Measurements from ENCODE around the gene IGFL3.

The IGFL3 gene

DNA sequence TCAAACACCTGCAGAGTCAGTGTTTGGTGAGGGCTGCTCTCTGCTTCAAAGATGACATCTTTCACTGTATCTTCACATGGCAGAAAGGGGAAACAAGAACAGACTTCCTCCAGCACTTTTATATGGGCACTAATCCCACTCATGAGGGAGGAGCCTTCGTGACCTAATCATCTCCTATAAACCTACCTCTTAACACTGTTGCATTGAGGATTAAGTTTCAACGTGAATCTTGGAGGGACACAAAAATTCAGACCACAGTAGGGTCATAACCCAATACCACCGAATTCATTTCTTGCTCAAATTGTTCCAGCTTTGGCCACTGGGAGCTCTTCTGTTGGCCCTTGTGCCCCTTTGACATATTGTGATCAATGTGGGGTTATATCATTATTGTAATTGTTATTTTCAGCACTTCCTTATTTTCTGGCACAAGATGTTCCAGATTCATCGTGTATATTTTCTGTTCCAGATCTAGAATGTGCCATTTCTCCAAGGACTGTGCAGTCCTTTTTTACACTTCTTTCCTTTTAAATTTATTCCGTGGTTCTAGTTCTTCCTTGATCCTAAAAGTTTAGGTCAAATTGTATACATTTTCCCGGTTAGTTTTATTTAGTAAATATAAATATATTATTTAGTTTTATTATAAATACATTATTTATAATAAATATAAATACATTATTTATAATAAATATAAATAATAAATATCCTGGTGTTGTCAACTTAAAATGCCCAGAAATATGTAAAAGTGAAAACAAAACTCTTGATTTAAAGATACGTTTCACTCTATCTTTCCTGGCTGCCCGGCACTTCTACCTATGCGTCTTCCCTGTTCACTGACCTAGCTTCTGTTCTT, 48.2 kb downstream of the IGFL3 start:
- no peak for DNase-seq

DNA sequence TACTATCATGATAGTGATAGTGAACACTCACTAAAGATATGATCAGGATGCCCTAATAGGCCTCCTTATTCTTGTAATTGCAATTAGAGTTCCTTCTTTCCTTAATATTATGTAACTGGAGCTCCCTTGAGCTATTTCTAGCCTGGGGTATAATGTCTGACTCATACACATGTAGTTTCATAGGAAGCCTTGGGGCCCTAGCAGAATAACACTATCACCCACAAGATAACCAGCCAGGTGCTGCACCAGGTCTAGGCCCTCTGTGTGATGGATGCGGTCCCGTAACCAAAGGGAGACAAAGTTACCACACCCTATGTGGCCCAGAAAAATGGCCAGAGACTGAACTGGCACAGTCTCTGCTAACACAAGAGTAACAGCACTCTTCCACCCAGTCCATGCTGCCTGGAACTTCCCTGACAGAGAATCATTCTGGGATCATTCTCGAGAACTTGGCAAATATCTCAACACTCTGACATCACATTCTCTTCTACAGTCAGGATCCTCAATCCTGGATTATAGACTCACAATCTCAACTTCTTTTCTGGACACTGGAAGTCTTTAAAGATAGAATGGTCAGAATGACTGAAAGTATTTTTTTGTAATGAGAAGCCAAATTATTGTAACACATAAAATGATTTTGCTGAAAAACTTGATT, 51.1 kb downstream of the IGFL3 start:
- no peak for DNase-seq

Data from kidney glomerular epithelial cell (primary cell).